HG02763 (cell line): ENCODE data around the gene MSI2.
"Not testable (repeated sequence)": the region's sequence is repeated elsewhere in the genome, so short reads cannot be mapped to it uniquely, and the experiment has no call there.

Experiments used
- ATAC-seq: cut with Tn5 transposase; IDR thresholded peaks from one replicate; pipeline ENCODE4 v1.9.1; 2021; ENCODE audit warnings: mild to moderate bottlenecking, moderate library complexity; ENCODE audit not compliant: unreplicated experiment

MSI2 gene

GRCh38 chr17:57255776-57256681 lies at the start of gene MSI2:
MSI2 (plus strand) TSS chr17:57256523; CDS start chr17:57256743, 220 bp downstream.
- peak; percentile 72 for ATAC-seq

DNA sequence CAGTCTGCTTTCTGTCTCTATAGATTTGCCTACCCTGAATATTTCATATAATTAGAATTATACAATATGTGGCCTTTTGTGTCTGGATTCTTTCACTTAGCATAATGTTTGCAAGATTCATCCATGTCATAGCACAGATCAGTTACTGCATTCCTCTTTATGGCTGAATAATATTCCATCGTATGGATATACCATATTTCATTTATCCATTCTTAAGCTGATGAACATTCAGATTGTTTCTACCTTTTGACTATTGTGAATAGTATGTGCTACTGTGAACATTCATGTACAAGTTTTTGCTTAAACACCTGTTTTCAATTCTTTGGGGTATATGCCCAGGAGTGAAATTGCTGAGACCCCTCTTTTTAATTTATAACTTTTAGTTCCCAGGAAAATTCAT lies 49.4 kb upstream of the MSI2 start:
- no peak for ATAC-seq

GRCh38 chr17:57207396-57207795 lies 48.9 kb upstream of the MSI2 start:
- no peak for ATAC-seq

GRCh38 chr17:57210224-57210553 lies 46.1 kb upstream of the MSI2 start:
- ATAC-seq, result no peak

- no peak for ATAC-seq
Observed at GRCh38 chr17:57210972-57211411, 45.3 kb upstream of the MSI2 start.

DNA sequence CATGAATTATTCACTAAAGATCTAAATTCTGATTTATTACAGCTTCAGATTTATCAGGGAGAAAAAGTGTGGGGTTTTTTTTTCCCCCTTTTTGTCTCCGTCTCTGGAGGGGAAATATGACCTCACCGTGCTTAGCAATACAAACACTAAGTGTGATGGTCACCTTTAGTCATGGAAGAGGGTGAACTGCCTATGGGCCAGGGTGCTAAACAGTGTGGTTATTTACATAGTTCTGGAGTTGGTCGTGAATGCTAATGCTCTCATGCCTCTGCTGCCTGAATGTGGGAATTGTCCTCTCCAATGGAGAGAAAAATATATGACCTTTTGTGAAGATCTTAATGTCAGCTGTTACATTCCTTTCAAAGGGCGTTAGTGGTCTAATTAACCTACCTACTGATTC lies 44.8 kb upstream of the MSI2 start:
- ATAC-seq, result no peak

DNA sequence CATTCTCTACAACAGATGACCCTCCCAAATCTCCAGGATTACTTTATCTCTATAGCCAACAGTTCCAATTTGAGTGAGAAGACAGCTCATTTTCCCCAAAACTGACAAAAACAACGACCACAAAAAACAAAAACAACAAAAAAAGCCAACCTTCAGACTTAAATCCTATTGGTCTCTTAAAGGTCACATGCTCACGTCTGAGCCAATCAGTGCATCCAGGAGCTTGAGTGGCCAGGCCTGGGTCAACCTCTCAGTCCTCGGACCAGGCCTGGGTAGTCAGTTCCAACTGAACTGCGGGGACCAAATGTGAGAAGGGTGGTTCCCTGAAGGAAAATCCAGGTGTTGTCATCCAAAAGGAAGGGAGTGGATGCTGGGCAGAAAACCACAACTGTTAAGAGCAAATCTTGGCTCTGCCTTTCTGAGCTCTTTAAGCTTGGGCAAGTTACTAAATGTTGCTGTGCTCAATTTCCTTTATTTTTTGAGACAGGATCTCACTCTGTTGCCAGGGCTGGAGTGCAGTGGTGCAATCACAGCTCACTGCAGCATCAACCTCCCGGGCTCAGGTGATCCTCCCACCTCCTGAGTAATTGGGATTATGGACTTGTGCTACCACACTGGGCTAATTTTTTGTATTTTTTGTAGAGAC lies 43.0 kb upstream of the MSI2 start:
- no peak for ATAC-seq

- no peak for ATAC-seq
Observed at GRCh38 chr17:57215317-57215716, 41.0 kb upstream of the MSI2 start.

DNA sequence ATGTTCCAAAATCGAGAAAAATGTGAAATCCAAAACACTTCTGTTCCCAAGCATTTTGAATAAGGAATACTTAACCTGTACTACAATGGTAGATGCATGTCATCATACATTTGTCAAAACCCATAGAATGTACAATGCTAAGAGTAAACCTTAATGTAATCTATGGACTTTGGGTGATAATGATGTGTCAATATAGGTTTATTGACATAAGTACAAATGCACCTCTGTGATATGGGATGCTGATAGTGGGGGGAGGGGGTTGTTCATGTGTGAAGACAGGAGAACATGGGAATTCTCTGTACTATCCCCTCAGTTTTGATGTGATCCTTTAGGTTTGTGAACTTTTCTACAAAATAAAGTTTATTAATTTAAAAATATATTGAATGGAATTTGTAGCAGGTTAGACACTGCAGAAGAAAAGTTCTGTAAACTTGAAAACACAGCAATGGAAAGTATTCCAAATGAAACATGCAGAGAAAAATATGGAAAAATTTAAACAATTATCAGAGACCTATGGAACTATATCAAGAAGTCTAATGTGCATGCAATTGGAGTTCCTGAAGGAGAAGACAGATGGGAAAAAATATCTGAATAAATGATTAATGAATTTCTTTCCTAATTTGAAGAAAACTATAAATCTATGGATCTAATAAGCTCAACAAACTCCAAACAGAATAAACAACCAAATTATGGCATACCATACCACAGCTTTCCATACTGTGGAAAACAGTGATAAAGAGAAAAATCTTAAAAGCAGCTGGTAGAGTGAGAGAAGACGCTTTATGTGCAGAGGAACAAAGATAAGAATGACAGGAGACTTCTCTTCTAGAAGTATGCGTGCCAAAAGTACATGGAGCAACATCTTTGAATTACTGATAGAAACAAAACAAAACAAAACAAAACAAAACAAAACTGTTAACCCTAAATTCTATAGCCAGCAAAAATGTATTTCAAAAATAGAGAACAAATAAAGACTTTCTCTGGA lies 34.7 kb upstream of the MSI2 start:
- ATAC-seq, result no peak

DNA sequence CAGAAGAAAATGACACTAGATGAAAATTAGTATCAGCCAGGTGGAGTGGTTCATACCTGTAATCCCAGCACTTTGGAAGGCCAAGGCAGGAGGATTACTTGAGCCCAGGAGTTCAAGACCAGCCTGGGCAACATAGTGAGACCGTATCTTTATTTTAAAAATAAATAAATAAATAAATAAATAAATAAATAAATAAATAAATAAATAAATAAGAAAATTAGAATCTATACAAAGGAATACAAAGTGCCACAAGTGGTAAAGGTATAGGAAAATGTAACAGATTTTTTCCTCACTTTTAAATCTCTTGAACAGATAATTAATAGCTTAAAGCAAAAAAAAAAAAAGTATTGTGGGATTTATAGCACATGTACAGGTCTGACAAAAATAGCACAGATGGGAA lies 33.9 kb upstream of the MSI2 start:
- ATAC-seq, result not testable (repeated sequence)

GRCh38 chr17:57225127-57225526 lies 31.2 kb upstream of the MSI2 start:
- no peak for ATAC-seq

DNA sequence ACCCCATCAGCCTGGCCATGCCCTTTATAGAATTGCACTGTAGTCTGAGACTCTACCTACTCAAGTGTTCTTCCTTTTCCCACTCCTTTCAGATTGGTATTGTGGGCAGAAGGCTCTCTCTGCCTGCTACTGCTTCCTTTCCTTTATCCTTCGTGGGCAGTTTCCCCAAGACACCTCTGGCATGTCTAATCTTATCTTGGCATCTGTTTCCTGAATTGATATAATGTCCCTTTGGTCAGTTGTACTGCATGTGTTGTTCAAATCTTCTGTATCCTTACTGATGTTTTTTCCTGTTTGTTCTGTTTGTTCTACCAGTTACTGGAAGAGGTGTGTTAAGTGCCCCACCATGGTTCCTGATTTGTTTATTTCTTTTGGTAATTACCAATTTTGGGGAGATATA lies 29.5 kb upstream of the MSI2 start:
- ATAC-seq, result no peak

DNA sequence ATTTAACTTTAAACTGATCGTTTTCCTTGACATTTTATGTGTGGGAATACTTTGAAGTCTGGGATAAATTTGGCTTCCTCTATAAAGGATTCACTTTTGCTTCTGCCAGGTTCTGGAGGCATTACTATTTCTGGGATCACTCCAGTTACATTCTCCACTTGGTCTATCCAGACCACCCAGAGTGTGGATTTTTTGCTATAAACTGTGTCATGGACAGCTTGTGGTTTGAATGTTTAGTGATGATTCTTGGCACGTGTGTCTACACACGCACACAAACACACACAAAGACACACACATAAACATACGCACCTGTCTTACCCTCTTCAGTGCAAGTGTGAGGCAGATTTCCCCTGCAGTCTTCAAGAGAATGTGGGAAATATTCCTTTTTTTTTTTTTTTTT lies 27.4 kb upstream of the MSI2 start:
- no peak for ATAC-seq

GRCh38 chr17:57234061-57234738 lies 22.1 kb upstream of the MSI2 start:
- no peak for ATAC-seq

DNA sequence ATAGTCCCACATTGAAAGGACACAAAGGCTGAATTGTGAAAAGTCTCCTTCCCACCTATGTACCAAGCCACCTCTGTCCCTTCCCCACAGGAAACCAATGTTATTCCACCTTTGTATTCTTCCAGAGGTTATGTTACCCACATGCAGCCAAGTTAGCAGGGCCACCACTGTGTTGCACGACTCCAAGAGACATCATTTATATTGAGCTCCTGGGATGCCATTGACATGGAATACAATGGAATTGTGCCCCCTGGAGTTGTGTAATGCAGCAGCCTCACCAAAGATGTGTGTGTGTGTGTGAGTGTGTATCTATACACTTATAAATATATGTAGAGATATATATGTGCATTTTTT lies 21.6 kb upstream of the MSI2 start:
- ATAC-seq, result no peak

- ATAC-seq, result no peak
Observed at GRCh38 chr17:57235124-57235523, 21.2 kb upstream of the MSI2 start.

DNA sequence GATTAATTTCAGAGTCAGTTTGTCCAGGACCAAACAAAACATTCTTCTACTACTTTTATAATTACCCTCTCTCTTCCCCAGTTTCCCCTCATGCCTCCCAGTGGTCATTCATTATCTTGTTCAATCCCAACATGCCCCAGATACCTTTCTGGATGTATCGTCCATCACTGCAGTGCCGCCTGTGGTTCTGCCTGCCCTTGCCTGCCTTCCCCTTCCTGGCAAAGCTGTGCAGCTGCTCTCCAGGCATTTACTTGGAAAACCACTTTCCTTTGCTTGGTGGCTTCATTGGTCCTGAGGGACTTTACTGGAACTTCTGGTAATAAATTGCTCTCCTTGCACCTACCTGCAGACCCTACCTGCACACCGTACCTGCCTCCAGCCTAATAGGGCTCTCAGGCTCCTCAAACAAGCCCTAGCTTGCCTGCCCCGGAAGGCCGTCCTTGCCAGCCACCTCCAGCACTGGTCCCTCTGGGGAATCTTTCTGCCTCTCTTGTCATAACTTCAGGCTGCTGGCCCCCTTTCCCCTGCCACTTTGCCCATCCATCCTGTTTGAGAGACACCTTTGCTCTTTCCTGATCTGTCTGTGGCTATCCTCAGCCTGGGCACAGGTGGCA lies 19.5 kb upstream of the MSI2 start:
- no peak for ATAC-seq

DNA sequence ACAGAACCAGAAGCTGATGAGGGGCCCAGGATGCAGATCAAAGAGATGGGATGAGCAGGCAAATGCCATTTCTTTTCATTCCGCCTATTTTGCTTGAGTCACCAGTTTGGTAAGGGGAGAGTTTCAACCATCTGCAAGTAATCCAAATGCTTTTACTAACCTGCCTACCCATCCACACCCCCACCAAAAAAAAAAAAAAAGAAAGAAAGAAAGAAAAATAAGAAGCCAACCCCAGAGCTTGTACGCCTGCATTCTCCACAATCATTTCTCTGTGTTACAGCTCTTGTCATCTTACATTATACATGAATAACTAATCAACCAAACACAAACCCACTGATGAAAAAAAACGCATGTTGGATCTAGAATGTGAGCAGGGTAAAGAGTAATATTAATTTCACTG lies 15.7 kb upstream of the MSI2 start:
- ATAC-seq, result no peak

GRCh38 chr17:57242148-57242547 lies 14.2 kb upstream of the MSI2 start:
- no peak for ATAC-seq

DNA sequence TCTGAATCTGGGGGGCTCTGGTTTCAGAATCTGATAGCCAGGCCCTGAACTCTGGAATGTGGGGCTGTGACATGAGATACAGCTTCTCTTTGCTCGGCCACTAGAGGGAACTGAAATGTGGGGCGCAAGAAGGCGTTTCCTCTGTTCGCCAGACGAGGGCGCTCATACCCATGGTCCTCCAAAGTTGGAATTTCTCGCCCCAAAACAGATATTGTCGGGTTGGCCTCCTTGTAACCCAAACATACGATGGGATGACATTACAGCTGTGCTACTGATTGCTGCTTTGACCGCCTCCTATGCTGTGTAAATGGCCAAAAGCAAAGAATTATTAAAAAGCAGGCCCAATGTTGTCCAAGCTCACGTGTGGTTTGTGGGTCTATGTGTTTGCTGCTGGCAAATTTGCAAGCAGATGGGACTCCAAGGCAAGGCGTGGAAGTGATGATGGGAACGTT lies 13.1 kb upstream of the MSI2 start:
- no peak for ATAC-seq
